MM.1S (cell line): Measurements from ENCODE around the gene ADK.
"Not testable (repeated sequence)": the region's sequence is repeated elsewhere in the genome, so short reads cannot be mapped to it uniquely, and the experiment has no call there.

Source experiments
- CTCF ChIP-seq: fragments of 300-600 bp; sonication (generic); IDR thresholded peaks from 2 replicates; pipeline ENCODE4 v1.5.1; 2016; ENCODE audit warnings: antibody characterized with exemption, low read length, mixed read lengths
- EZH2 ChIP-seq: fragments of 300-600 bp; sonication (generic); optimal IDR thresholded peaks from 2 replicates; pipeline ENCODE3; 2017; ENCODE audit warnings: low read depth, mild to moderate bottlenecking, antibody characterized with exemption, low read length, mixed read lengths

- not testable (repeated sequence) for TF ChIP-seq EZH2, CTCF
These were observed 71.4 kb downstream of the ADK start for GRCh38 chr10:74222467-74222866.
